Activated T-cell treated with anti-CD3 and anti-CD28 coated beads for 48 hours (primary cell): ENCODE data around the gene HECTD4.

ENCODE experiments used
- DNase-seq: peaks from one replicate; pipeline ENCODE4 v3.0.0-alpha.2; 2020; ENCODE audit warnings: low read depth

Gene HECTD4

DNA sequence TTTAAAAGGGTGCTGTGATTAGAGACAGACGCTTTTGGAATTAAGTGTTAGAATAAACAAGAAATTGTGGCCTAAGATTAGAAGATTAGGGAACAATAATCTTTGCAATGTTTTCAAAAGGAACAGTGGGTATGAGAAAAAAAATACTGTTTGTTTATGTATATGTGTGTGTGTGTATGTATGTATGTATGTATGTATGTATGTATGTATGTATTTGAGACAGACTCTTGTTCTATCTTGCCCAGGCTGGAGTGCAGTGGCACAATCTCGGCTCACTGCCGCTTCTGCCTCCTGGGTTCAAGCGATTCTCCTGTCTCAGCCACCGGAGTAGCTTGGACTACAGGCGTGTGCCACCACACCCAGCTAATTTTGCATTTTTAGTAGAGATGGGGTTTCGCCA is 175.3 kb downstream of the HECTD4 start:
- DNase-seq, result no peak

DNA sequence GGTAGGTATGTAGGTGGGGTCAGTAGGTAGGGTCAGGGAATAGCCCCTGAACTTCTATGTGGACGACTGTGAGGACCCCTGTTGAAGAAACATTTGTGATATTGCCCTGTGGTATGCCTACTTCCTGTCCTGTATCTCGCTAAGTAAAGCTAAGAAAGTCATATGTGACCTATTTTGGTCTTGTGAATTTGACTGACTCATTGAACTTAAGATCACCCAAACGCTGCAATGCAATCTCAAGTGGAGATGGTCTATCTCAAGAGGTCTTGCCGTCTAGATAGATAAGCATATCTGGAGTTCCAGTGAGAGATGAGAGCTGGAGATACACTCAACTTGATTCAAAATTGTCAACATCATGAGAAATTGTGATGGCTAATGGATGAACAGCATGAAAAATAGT is 183.1 kb downstream of the HECTD4 start:
- DNase-seq, result no peak

DNA sequence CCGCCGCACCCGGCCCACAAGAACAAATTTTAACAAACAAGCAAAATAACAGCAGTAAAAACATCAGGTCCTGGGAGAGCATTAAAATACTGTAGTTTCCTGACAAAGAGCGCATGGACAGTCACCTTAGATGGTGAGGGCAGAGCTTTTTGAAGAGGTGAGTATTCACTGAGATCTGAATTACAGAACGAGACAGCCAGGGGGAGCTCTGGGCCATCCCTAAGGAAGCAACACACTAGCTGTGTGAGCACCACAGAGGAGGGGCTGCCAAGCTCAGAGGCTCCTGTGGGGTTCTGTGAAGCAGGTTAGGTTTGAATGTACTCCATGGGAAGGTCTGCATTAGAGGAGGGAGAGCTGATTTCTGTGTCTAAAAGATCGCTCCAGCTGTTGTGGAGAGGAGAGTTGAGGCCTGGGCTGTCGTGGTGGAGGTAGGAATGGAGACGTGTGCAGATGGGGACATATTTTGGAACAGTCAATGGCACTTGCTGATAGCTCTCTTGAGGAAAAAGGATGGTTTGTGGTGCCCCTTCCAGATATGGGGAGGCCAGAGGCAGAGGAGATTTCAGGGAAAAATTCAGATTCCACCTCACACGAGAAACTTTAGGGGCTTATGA is 184.0 kb downstream of the HECTD4 start:
- DNase-seq, result peak; percentile 33

DNA sequence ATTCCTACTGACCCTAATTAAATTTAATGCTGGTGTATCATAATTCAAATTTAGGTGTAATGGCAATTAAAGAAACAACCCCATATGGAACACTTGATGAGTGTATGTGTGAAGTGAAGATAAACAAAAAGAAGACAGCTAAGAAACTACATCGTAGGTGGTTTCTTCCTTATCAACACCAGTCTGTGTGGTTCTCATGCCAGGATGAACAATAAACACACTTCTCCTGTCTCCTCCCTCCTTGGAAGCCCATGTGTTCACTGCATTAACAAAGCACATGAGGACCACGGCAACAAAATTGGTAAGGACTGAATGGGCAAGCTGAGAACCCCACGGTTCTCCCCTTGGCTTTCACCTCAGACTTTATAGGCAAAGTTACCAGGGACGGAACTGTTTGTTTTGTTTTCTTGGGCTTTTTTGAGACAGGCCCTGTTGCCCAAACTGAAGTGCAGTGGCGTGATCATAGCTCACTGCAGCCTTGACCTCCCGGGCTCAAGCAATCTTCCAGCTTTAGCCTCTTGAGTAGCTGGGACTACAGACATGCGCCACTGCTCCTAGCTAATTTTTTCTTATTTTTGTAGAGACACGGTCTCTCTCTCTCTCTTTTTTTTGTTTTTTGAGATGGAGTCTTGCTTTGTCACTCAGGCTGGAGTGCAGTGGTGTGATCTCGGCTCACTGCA is 185.9 kb downstream of the HECTD4 start:
- DNase-seq, result no peak

DNA sequence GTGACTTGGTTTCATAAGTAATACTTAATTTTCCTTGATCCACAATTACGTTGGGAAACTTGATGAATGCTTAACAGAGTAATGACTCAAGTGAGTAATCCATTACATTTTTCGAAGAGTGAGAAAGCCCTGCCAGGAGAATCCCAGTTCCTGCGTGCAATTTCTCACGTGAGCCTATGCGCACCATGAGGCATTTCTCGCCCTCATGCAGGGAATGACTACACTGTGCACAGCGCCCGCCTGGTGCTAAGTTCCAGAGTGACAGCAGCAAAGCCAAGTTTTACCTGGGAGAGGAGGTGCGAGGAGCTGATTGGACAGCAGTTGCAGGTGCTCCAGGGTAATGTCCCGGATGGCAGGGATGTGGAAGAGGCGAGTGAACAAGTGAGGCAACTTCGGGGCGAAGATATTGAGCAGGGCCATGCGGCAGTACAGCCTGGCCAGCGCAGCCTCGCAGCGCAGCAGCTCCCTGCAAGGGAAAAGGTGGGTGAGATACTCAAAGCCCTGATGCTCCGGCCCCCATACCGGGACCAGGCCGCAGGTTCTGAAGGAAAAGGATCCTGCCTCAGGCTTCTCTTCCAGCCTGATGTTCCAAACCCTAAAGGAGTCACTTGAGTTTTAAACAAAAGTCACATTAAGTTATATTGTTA is 187.5 kb downstream of the HECTD4 start:
- DNase-seq, result no peak

DNA sequence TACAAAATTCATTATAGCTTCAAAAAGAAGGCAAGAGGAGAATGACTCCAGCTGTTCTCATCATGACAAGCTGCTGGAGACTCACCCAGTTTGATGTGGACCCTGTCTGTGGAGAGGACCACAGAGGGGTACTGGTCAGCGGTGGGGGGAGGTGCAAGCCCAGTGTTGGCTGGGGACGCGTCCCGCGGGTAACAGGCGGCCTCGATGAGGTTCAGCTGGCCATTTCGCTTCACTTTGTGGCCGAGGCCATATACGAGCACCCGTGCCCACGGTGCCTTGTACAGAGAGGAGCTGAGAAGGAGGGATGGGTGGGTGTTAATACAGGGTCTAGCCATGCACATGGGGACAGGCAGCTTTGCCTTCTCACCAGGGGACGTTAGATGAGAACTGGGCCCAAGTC is 189.8 kb downstream of the HECTD4 start:
- no peak for DNase-seq

DNA sequence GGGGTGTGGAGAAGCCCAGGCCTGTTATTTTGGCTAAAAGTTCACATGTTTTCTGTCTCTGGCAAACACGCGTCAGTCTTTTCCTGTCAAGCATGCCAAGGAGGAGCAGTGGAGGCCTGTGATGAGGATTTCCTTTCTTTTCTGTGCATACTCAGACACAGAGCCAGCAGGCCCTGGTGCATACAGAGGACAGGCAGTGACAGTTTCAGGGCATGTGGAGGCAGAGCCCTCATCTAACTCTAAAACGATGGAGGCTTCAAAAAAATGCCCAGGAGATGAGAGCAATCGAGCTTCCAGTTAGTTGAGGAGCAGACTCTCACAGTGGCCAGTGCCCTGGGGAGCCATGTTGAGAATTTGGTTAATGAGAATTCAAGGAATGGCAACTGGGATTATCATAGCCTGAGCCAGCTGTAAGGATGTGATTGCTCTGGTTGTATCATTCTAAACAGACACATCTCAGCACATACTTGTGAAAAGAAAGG is 190.3 kb downstream of the HECTD4 start:
- DNase-seq, result no peak

DNA sequence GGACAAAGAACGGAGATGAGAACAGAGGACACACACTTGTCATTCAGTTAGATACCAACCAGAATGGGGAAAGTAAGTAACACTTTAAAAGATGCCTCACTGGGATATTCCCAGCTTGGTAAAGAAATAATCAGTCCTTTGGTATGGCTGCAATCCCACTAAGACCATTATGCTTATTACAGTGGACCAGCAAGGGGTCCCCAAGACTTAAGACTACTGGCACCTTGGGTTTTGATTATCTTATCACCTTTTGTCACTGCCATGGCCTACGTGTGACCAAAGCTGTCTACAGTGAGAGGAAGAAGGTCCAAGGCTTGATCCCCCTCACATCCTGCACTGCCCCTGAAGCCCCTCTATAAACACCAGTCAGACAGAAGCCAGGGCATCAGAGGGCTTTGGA is 191.0 kb downstream of the HECTD4 start:
- no peak for DNase-seq

DNA sequence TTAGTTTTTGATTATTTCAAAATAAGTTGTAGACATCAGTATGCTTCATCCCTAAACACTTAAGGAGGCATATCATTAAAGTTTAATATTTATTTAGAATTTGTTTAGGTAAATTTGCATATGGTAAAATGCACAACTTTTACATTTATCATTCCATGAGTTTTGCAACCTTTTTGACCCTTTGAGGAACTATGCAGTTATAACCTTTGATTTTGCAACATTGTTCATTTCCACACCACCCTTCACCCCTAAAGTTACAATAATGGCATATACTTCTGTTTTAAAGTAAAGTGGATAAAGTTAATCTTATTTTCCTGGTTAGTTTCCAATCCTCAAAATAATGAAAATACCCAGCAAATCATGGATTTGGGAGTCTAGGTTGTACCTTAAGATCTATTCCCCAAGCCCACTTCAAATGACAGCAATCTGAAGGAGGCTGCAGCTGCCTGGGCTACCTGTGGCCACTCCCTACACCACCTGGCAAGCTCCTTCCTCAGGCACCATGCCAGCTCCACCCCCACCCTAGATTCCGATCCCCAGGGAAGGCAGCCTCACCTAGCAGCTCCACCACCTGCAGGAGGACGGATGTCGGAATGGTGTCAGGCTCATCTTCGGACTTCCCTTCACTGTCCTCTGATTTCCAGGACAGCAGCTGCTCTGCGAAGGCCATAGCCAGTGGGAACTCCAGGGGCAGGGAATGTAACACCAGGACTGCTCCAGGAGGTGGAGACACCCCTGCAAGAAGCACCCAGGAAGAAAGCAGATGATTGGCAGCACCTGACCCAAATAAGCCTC is 191.8 kb downstream of the HECTD4 start:
- no peak for DNase-seq

DNA sequence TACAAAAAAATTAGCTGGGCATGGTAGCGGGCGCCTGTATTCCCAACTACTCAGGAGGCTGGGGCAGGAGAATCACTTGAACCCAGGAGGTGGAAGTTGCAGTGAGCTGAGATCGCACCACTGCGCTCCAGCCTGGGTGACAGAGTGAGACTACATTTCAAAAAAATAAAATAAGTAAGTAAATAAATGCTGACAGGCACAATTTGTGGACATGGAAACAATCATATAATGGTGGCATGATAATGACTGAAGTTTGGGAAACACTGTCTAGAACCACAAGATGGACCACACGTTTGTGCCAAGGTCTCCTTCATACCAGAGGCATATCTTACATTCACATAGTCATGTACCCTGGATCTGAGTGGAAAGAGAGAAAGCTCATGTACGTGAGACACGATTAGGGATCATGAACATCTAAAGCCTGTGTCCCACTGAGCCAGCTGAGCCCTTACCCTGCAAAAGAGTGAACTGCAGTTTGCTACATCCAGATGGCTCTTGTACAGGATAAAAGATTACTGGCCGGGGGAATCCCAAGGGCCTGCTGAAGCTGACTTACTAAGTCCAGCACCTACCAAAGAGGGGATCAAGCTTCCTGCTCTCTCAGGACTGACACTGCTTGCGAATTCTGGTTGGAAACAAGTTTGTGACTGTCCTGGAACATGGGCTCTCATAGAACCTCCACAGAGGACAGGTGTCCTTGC is 194.0 kb downstream of the HECTD4 start:
- DNase-seq, result no peak

DNA sequence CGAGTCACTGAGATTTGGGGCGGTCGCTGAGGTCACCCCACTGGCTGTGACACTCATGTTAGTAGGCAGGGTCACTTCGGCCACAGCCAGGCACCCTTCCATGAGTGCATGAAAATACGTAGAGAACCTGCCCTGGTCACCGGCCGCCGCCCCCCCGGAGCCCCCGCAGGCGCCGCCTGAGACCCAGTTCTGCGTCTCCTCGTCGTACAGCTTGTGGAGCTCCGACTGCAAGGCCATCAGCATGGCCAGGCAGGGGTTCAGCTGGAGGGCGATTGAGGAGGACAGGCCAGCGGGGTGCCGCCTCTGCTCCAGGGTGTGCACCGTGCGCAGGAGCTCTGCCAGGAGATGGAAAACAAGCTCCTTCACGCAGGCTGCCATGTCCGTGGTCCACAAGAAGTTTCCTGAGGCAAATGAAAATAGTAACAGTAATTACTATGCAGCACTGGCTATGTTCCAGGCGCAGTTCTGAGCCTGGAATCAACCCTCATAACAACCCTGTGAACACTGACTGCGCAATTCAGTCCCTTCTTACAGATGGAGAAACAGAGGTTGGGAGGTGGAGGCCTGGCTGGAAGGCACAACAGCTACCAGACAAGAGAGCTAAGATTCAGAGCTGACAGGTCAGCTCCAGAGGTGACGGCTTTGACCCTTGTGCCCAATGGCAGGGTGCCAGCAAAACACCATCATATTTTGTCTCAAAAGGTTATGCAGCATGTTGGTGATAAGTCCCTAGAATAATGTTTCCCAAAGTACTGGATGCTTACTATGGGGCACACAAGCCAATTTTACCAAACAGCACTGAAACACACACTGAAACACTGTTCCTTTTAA is 196.9 kb downstream of the HECTD4 start:
- no peak for DNase-seq

DNA sequence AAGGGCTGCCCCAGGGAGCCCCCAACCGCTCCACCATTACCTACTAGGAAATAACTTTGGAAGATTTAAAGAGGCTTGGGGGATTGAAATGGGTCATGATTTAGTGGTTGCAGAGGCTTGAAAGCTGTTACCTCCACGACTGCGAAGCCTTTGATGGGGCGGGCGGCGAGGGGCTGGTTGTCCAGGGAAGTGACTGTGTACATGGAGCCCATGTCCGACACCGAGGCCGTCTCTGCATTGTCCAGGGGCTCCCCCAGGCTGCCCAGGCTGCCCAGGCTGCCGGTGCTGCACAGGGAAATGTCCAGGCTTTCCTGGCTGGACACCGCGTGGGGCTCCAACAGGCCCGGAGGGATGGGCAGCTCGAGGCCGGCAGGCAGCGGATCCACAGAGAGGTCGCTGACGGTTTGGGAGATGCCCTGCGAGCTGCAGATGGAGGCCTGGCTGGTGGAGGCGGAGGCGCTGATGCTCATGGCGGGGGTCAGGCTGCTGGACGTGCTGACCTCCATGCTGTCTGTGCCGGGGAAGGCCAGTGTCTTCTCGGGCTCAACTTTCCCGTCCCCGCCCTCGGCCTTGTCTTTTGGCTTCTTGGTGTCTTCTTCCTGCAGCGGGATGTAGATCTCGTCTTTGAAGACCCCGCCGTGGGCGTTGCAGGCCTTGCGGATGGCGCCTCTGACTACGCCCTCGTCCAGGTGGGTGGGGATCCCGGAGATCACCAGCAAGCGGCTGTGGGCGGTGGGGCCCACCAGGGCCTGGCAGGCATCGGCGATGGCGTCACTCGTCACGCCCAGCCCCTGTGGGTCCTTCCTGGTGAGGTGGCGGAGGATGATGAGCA is 198.0 kb downstream of the HECTD4 start:
- DNase-seq, result no peak

DNA sequence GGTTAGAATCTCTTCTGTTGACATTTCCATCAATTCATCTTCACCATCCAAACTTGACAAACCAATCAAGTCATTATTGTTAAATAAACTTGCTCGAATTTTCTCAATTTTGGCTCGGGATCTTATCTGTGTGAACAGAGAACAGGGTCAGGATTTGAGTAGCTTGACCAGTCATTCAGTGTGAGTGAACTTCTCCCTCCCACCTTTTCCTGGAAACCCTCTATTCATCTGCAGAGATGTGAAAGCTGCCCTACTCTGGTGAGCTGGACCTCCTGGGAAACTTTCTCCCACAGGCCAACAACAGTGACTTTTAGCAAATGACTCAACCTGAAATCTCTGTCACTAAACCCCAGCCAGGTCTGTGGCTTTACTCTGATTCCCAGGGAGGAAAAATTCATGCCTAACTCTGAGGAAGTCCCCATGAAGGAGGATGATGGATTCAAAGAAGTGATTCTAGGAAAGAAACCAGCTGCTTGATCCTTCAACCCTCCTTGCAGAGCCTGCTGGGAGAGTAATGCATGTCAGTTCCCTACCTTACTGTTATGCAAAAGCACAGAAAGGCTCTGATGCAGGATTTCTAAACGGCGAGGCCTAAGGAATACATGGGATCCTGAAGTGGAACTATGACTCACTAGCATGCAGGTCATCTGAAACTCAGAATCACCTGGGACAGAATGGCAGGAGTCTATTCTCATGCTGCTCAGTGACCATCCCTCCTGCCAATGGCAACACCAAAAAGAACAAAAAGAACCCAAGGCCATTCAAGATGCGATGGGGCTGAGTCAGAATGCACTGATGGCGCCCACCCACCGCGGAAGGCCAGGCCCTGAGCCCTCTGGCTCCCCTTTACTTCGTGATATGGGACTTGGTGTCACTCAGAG is 198.8 kb downstream of the HECTD4 start:
- peak; percentile 21 for DNase-seq

DNA sequence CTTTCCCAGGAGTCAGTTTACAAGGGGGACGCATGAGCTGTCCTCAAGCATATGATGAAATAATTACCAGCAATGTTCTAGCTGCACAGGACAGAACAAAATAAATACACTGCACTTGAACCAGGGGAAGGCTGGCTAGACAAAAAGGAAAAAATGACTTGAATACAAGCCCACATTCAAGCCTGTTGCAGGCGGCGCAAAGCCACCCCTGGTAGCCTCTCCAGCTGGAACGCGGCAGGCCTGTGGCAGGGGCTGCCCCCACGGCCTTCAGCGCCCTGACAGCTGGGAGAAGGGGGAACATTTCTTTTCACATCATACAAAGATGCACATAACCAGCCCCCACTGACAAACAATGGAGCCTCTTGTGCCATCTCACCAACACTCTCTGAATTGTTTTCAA is 199.7 kb downstream of the HECTD4 start:
- no peak for DNase-seq

DNA sequence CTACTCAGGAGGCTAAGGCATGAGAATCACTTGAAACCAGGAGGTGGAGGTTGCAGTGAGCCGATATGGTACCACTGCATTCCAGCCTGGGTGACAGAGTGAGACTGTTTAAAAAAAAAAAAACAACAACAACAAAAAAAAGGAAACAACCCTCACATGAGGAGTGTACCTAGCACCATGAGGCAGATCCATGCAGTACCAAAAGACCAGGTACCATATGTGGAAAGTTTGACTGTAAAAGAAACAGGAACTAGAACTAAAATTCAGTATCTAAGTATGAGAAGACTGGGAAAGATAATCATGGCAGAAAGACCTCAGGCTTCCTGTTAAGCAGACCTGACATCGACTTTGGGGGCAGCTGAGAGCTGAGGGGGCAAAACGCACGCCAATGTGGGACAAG is 201.8 kb downstream of the HECTD4 start:
- no peak for DNase-seq

DNA sequence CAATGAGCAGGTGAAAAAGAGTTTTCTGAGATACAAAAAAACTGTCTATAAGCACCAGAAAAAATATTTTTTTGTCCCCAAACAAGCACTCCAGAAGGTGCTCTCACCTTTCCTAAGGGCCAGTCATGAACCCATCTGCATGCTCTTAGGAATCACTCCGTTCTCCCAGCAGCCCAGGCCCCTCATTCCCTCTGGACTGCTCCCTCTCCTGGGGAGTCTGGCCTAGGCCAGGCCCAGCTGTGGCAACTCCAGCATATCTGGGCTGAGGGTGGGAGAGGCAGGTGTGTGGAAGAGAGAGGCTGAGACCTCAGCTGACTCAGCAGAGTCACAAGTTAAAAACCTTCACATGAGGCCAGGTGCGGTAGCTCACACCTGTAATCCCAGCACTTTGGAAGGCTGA is 202.3 kb downstream of the HECTD4 start:
- DNase-seq, result no peak

DNA sequence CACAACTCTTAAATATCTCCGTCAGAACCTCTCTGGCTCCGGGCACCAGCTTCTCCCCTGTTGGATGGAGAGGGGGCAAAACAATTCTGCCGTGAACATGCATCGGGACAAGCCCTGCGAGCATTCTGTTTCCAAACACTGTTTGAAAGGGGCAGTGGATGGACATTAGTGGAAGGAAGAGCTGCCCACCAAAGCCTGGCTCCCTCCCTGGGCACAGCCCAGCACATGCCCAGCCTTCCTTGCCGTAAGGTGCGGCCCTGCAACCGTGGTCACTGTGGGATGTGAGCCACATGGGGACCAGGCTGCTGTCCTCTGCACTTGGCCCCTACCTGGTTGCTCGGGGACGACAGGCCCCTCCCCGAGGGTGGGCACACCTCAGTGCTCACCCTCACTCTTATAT is 202.9 kb downstream of the HECTD4 start:
- no peak for DNase-seq

DNA sequence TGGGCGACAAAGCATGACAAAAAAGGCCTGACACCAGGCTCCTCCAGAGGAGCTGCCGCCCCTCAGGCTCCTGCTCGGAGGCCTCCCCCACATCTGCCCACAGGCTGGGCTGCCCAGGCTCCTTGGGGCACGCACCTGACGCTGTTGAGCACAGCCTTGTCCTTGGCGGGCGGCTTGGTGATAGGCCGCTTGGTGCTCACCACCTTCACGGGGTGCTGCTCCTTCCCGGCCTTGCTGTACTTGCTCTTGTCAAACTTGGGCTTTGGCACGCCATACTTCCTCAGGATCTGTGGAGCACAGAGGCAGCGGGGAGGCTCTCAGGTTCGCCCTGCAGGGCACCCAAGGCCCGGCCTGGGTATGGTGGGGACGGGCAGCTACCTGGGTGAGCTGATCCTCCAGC is 203.4 kb downstream of the HECTD4 start:
- no peak for DNase-seq

DNA sequence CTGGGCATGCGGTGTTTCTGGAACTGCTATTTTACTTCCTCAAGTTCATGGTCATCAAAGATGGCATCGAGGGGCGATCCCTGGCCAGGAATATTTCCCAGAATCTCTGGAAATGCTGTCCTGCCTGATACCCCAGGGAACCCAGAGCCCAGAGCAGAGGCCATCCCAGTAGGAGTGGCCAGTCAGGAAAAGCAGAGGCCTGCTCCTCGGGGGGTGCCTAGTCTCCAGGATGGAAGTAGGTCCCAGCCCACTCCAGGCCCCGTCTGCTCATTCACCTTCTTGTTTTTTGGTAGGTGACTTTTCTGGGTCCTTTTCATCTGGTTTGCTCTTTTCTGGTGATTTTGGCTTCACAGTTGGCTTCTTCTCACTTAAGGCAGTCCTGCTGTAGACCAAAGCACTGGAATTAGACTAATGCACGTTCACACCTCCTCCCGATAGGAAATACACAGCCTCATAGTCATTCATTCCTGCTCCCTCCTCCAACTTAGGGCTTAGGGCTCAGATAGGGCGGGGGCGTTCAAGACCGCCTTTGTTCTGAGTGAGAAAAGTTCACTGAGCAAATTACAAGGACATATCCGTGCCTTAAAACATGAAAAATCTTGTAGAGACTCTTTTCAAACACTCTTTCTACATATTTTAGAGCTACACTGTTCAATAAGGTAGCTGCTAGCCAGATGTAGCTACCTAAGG is 205.8 kb downstream of the HECTD4 start:
- no peak for DNase-seq
